Endothelial cell of umbilical vein (primary cell): ENCODE measurements around the gene GRB2. TPM values are rescaled to one million over a fixed set of nuclear protein-coding genes. Genes with fewer than 3 reads are reported as not detected.
A peak's percentile ranks its signal among the peaks of the same experiment; 100 is the strongest.

Source experiments
- BruUV-seq: library from RNA; stranded (reverse); fragments of 400-500 nt; replicated peaks from 2 replicates; lab custom pipeline; 2021; lab: Mats Ljungman, UMichigan
- CTCF ChIA-PET: fragments of 300-600, 350-600 bp; sonication (Branson Sonifier 250); formaldehyde crosslinking; loops from one replicate; lab custom pipeline; 2021; ENCODE audit warnings: antibody characterized with exemption, inconsistent platforms; lab: Charles Lee
- POLR2A ChIA-PET: fragments of 300-600, 350-600 bp; sonication (Branson Sonifier 250); formaldehyde crosslinking; loops from one replicate; lab custom pipeline; 2021; ENCODE audit warnings: antibody characterized with exemption, inconsistent platforms; lab: Charles Lee
- DNase-seq: peaks from one replicate; pipeline ENCODE4 v3.0.0-alpha.2; 2011; ENCODE audit warnings: low read depth, low spot score
- FAIRE-seq: peaks from 2 replicates; lab custom pipeline; 2011; peaks lifted over from hg19 to GRCh38; lab: Jason Lieb, UNC
- H2AFZ ChIP-seq: 2 replicates; pipeline ENCODE4 v1.6.0; 2012; ENCODE audit warnings: low read depth, low read length, control low read depth, inconsistent platforms
- H3K27ac ChIP-seq: 2 replicates; pipeline ENCODE4 v1.5.1; 2011; ENCODE audit warnings: low read depth, mild to moderate bottlenecking, control low read depth, low read length, moderate library complexity; ENCODE audit not compliant: insufficient read depth
- H3K27me3 ChIP-seq, 2 experiments: 2 replicates each; pipeline versions ENCODE4 v1.6.0 to v1.6.1; 2011; ENCODE audit warnings: low read length in 2 of 2, mixed read lengths in 1 of 2; ENCODE audit not compliant: control insufficient read depth in 2 of 2, insufficient read depth in 2 of 2
- H3K36me3 ChIP-seq, 2 experiments: 2 replicates in 1 of 2; 3 replicates in 1 of 2; pipeline ENCODE4 v1.5.1; 2011; ENCODE audit warnings: low read length in 2 of 2, mild to moderate bottlenecking in 1 of 2, moderate library complexity in 1 of 2; ENCODE audit not compliant: control insufficient read depth in 2 of 2, insufficient read depth in 2 of 2; ENCODE audit errors: extremely low read depth in 1 of 2
- H3K4me1 ChIP-seq: 3 replicates; pipeline ENCODE4 v1.5.1; 2011; ENCODE audit warnings: mild to moderate bottlenecking, low read length; ENCODE audit not compliant: control insufficient read depth, insufficient read depth; ENCODE audit errors: extremely low read depth
- H3K4me2 ChIP-seq: 2 replicates; pipeline ENCODE4 v1.6.1; 2011; ENCODE audit warnings: low read length, control low read depth, mixed read lengths; ENCODE audit not compliant: insufficient read depth
- H3K4me3 ChIP-seq, 3 experiments: fragments of 200-600 bp in 1 of 3; sonication (generic), shearing (Covaris generic) in 1 of 3; replicated peaks in 1 of 3; 2 replicates each; pipeline ENCODE4 v1.5.1; 2011 to 2016; ENCODE audit warnings: control low read depth in 3 of 3, low read length in 3 of 3, mild to moderate bottlenecking in 2 of 3, inconsistent platforms in 1 of 3, low read depth in 1 of 3, moderate library complexity in 1 of 3; ENCODE audit not compliant: insufficient read depth in 1 of 3
- H3K79me2 ChIP-seq: 2 replicates; pipeline ENCODE4 v1.6.0; 2012; ENCODE audit warnings: low read length, inconsistent platforms; ENCODE audit not compliant: control insufficient read depth, insufficient read depth
- H3K9ac ChIP-seq: replicated peaks from 2 replicates; pipeline ENCODE3; 2011; ENCODE audit warnings: low read length, control low read depth; ENCODE audit not compliant: insufficient read depth; ENCODE audit errors: extremely low read depth
- H3K9me1 ChIP-seq: replicated peaks from 3 replicates; pipeline ENCODE4 v1.6.0; 2011; ENCODE audit warnings: mild to moderate bottlenecking, low read length; ENCODE audit not compliant: control insufficient read depth, insufficient read depth; ENCODE audit errors: extremely low read depth
- H3K9me3 ChIP-seq: replicated peaks from 2 replicates; pipeline ENCODE4 v1.5.1; 2012; ENCODE audit warnings: low read length, inconsistent platforms; ENCODE audit not compliant: control insufficient read depth, insufficient read depth
- H4K20me1 ChIP-seq: replicated peaks from 2 replicates; pipeline ENCODE3; 2011; ENCODE audit warnings: mild to moderate bottlenecking, low read length; ENCODE audit not compliant: control insufficient read depth, insufficient read depth; ENCODE audit errors: extremely low read depth
- CTCF ChIP-seq, 2 donors: IDR thresholded peaks; 1 replicate in 1 of 2; 2 replicates in 1 of 2; pipeline ENCODE4 v1.5.1; 2011; ENCODE audit warnings: low read length in 2 of 2, mild to moderate bottlenecking in 2 of 2, moderate library complexity in 2 of 2, control low read depth in 1 of 2, inconsistent platforms in 1 of 2, low read depth in 1 of 2; ENCODE audit not compliant: insufficient read depth in 1 of 2; ENCODE audit errors: extremely low read depth in 1 of 2
- EZH2 ChIP-seq: IDR thresholded peaks from 2 replicates; pipeline ENCODE4 v1.6.1; 2012; ENCODE audit warnings: borderline replicate concordance, low read depth, mild to moderate bottlenecking, moderate library complexity, low read length, inconsistent platforms; ENCODE audit not compliant: severe bottlenecking
- FOS ChIP-seq: IDR thresholded peaks from 2 replicates; pipeline ENCODE4 v1.6.1; 2011; ENCODE audit warnings: mild to moderate bottlenecking, low read length, moderate library complexity, borderline replicate concordance; ENCODE audit not compliant: insufficient read depth
- GATA2 ChIP-seq: IDR thresholded peaks from 2 replicates; pipeline ENCODE4 v1.7.0; 2011; ENCODE audit warnings: low read depth, mild to moderate bottlenecking, moderate library complexity, mixed read lengths, low read length; ENCODE audit not compliant: insufficient read length, insufficient read depth
- JUN ChIP-seq: IDR thresholded peaks from 2 replicates; pipeline ENCODE4 v1.6.1; 2011; ENCODE audit warnings: borderline replicate concordance, low read depth; ENCODE audit not compliant: insufficient read length, insufficient read depth
- MYC ChIP-seq: IDR thresholded peaks from one replicate; pipeline ENCODE4 v1.6.1; 2011; ENCODE audit warnings: mild to moderate bottlenecking, low read depth, low read length
- POLR2A ChIP-seq: IDR thresholded peaks from 2 replicates; pipeline ENCODE4 v1.6.1; 2012; ENCODE audit warnings: low read depth, mild to moderate bottlenecking, control low read depth, low read length
- POLR2AphosphoS5 ChIP-seq: IDR thresholded peaks from 2 replicates; pipeline ENCODE4 v1.6.1; 2012; ENCODE audit warnings: low read depth, mild to moderate bottlenecking, control low read depth, low read length, moderate library complexity; ENCODE audit not compliant: insufficient read depth
- dilution Hi-C: fragments of 300-500 bp; cut with MboI; formaldehyde crosslinking; loops from one replicate; pipeline ENCODE4 v1.15.0; 2019; ENCODE audit warnings: low sequenced_read_pairs; ENCODE audit not compliant: extremely low pct_ligation_motif_present
- intact Hi-C: fragments of 100-400 bp; cut with micrococcal nuclease; formaldehyde crosslinking; loops from one replicate; pipeline ENCODE4 v1.10.0; 2022
- polyA plus RNA-seq, 4 experiments: library from polyadenylated mRNA; depleted of rRNA in 3 of 4; stranded (reverse) in 3 of 4; unstranded in 1 of 4; fragments of >200 nt; gene quantifications; 2 replicates each; pipeline versions ENCODE4 v1.2.1 to v1.2.3, GENCODE V29; 2011 to 2012; ENCODE audit warnings: missing spikeins in 1 of 4
- total RNA-seq: library from RNA; stranded (reverse); gene quantifications from 2 replicates; pipeline ENCODE4 v1.2.3, GENCODE V29; 2021
- TF ChIP-seq, protein P1 (sequence below): IDR thresholded peaks from 2 replicates; pipeline ENCODE4 v1.6.1; 2011; ENCODE audit not compliant: insufficient read depth, insufficient read length

GRB2 gene
- total and polyA plus RNA-seq, 2 donors (not counting 3 experiments of a cell fraction or from before 2014, with no cell fraction given), result 51.5 to 93.9 TPM

GRCh38 chr17:75393523-75394331 is 11.8 kb downstream of the GRB2 start:
- dilution Hi-C loops (no loop called here), intact Hi-C loops (loop anchor here (1.0 kb wide), 1 partner anchor 12 kb away; the partner anchor contains the start of gene GRB2)
- H3K4me1 ChIP-seq, result peaks cover 26% of the 10 kb centered on the region
- peak overlapping the region; percentile 73 to 77 (median 76) for H3K4me3 ChIP-seq
- DNase-seq (peak; percentile 98), FAIRE-seq (peak; percentile 95)
- ChIA-PET POLR2A (interaction anchor here (0.6 to 3.2 kb wide), 7 partner anchors 12 to 127 kb away, joined by 3 to 11 read pairs (median 3); partner anchors contain the start of gene MIF4GD), CTCF (interaction anchor here (1.1 to 6.9 kb wide), 15 partner anchors 9 to 192 kb away, joined by 3 to 71 read pairs (median 6); partner anchors contain the start of genes GRB2, MIF4GD and SLC25A19)
- no peaks in the 10 kb centered on the region for H3K9me3 ChIP-seq
- TF ChIP-seq MYC, result peak; percentile 4
- TF ChIP-seq FOS, result no peak
- TF ChIP-seq POLR2AphosphoS5, result peak; percentile 83
- no peak for TF ChIP-seq GATA2
- TF ChIP-seq POLR2A, result peak; percentile 93
- TF ChIP-seq EZH2, result no peak
- no peak for TF ChIP-seq JUN
- TF ChIP-seq CTCF (IDR thresholded peaks at IDR 0.05; ENCODE audit: extremely low read depth in 1 of 2, insufficient read depth in 1 of 2, low read depth in 1 of 2, low read length in 2 of 2), result no peak
- TF ChIP-seq, protein P1, sequence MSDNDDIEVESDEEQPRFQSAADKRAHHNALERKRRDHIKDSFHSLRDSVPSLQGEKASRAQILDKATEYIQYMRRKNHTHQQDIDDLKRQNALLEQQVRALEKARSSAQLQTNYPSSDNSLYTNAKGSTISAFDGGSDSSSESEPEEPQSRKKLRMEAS, result peak; percentile 28
- peak overlapping the region; percentile 77 for H2AFZ ChIP-seq
- peak overlapping the region; percentile 77 for H3K9ac ChIP-seq
- no peaks in the 10 kb centered on the region for H3K36me3 ChIP-seq
- H3K9me1 ChIP-seq, result no peaks in the 10 kb centered on the region
- peaks cover 90% of the 10 kb centered on the region for H3K79me2 ChIP-seq
- H3K4me2 ChIP-seq, result peak overlapping the region; percentile 98
- peaks cover 5% of the 10 kb centered on the region for H4K20me1 ChIP-seq
- H3K27ac ChIP-seq, result peak overlapping the region; percentile 59
- BruUV-seq, result no TSS peak
- H3K27me3 ChIP-seq, result no peaks in the 10 kb centered on the region
